Stomach (tissue), 4 donors: Measurements from ENCODE around the gene DEFB132.

Source experiments
- POLR2A ChIP-seq, 4 donors: fragments of 450-650 bp; IDR thresholded peaks; one replicate each; pipeline ENCODE4 v1.6.1; 2016; ENCODE audit warnings: antibody characterized with exemption in 4 of 4, control low read depth in 2 of 4, mild to moderate bottlenecking in 1 of 4, moderate library complexity in 1 of 4
- TF ChIP-seq, protein P1 (sequence below), 7 experiments: fragments of 450-650 bp in 4 of 7; fragments of 200-600 bp in 3 of 7; sonication (generic) in 3 of 7; IDR thresholded peaks; one replicate each; pipeline ENCODE4 v1.5.1; 2016 to 2019; ENCODE audit warnings: antibody characterized with exemption in 7 of 7, control low read depth in 2 of 7, mild to moderate bottlenecking in 1 of 7

GRCh38 chr20:237489-237888 is 20.0 kb upstream of the DEFB132 start:
- no peak for TF ChIP-seq POLR2A (IDR thresholded peaks at IDR 0.05)
- TF ChIP-seq, protein P1, sequence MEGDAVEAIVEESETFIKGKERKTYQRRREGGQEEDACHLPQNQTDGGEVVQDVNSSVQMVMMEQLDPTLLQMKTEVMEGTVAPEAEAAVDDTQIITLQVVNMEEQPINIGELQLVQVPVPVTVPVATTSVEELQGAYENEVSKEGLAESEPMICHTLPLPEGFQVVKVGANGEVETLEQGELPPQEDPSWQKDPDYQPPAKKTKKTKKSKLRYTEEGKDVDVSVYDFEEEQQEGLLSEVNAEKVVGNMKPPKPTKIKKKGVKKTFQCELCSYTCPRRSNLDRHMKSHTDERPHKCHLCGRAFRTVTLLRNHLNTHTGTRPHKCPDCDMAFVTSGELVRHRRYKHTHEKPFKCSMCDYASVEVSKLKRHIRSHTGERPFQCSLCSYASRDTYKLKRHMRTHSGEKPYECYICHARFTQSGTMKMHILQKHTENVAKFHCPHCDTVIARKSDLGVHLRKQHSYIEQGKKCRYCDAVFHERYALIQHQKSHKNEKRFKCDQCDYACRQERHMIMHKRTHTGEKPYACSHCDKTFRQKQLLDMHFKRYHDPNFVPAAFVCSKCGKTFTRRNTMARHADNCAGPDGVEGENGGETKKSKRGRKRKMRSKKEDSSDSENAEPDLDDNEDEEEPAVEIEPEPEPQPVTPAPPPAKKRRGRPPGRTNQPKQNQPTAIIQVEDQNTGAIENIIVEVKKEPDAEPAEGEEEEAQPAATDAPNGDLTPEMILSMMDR (IDR thresholded peaks at IDR 0.05) = no peak
